GM13977 (cell line): Measurements from ENCODE around the gene RIPK3.

ENCODE experiments used
- DNase-seq: peaks from one replicate; pipeline ENCODE4 v3.0.0; 2012; ENCODE audit warnings: low spot score
- CTCF ChIP-seq: IDR thresholded peaks from 2 replicates; pipeline ENCODE4 v1.5.1; 2012; ENCODE audit warnings: mild to moderate bottlenecking, control low read depth; ENCODE audit not compliant: insufficient read depth; ENCODE audit errors: extremely low read depth, missing control alignments
- in situ Hi-C: fragments of 300-500 bp; cut with MboI; formaldehyde crosslinking; loops from one replicate; pipeline ENCODE4 v1.12.0; 2022; ENCODE audit warnings: low sequenced_read_pairs, low pct_unique_long_range_greater_than_20kb, mixed read lengths, inconsistent platforms; ENCODE audit not compliant: unreplicated experiment

RIPK3 gene

GRCh38 chr14:24307575-24308341 is 32.0 kb downstream of the RIPK3 start, which contains the start of gene CIDEB:
CIDEB (minus strand) TSS chr14:24307977; CDS start chr14:24307858, 119 bp downstream.
- peak; percentile 79 for DNase-seq
- TF ChIP-seq CTCF: peak; percentile 95
- in situ Hi-C loops: no loop called here

GRCh38 chr14:24307156-24307574 is 32.6 kb downstream of the RIPK3 start:
- TF ChIP-seq CTCF: no peak
- DNase-seq: no peak
- in situ Hi-C loops: no loop called here

- TF ChIP-seq CTCF: no peak
- in situ Hi-C loops: no loop called here
- DNase-seq: no peak
These were observed 35.8 kb downstream of the RIPK3 start for GRCh38 chr14:24304019-24304387.

- no peak for DNase-seq
- TF ChIP-seq CTCF: no peak
- in situ Hi-C loops: no loop called here
These were observed 39.3 kb downstream of the RIPK3 start for GRCh38 chr14:24300326-24300980.

GRCh38 chr14:24299255-24300191 is 40.3 kb downstream of the RIPK3 start, which contains the start of the genes DHRS1 and NOP9:
DHRS1 (minus strand) TSS chr14:24299780; CDS start chr14:24299106, 674 bp downstream.
NOP9 (plus strand) TSS chr14:24299850; CDS start chr14:24299955, 105 bp downstream.
- in situ Hi-C loops: loop anchor here (5.0 kb wide), 1 partner anchor 57 kb away; the partner anchor contains the start of gene TINF2
- no peak for TF ChIP-seq CTCF

GRCh38 chr14:24298892-24299254 is 40.9 kb downstream of the RIPK3 start:
- no peak for TF ChIP-seq CTCF
- no peak for DNase-seq
- in situ Hi-C loops: loop anchor here (5.0 kb wide), 1 partner anchor 57 kb away; the partner anchor contains the start of gene TINF2

More at GRCh38 chr14:24299255-24300191, 40.3 kb downstream of the RIPK3 start, which contains the start of the genes DHRS1 and NOP9:
- DNase-seq: peak; percentile 97
